Left hindlimb (tissue), 1 donor: ENCODE measurements around the gene ADAMTSL1.

Experiments
- DNase-seq: peaks from one replicate; pipeline ENCODE4 v3.0.0-alpha.2; 2018

ADAMTSL1 gene

DNA sequence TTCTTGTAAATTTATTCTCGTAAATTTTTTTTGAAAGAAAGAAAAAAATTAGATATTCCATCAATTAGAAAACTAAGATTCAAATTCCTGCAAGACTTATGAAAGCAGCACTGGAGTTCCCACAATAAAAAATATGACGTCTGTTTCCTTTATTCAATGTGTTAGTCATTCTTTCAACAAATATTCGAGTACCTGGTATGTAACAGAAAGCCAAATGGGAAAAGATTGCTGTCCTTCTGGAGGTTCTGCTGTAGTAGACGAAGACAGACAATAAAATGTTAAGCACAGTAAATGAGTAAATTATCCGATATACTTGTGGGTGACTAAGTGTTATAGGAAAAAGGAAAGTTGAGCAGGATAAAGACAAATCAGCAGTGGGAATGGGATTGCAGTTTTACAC is 92.2 kb downstream of the ADAMTSL1 start:
- DNase-seq = no peak

DNA sequence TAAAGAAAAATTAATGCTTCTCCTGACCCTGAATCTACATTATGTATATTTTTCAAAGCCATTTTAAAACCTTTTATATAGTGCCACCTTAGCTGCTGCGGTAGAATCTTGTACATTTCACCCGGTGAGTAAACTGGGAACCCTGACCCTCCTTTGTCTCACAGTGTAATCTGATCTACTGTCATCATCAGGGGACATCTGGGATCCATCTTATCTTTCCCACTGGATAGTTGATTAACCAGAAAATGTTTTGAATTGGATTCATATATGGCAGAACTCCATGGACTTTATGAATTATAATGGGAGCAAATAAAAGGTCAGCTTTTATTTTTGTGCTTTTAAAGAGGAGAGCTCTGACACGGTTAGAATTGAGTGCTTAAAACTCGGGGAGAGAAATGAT is 95.0 kb downstream of the ADAMTSL1 start:
- DNase-seq = no peak

DNA sequence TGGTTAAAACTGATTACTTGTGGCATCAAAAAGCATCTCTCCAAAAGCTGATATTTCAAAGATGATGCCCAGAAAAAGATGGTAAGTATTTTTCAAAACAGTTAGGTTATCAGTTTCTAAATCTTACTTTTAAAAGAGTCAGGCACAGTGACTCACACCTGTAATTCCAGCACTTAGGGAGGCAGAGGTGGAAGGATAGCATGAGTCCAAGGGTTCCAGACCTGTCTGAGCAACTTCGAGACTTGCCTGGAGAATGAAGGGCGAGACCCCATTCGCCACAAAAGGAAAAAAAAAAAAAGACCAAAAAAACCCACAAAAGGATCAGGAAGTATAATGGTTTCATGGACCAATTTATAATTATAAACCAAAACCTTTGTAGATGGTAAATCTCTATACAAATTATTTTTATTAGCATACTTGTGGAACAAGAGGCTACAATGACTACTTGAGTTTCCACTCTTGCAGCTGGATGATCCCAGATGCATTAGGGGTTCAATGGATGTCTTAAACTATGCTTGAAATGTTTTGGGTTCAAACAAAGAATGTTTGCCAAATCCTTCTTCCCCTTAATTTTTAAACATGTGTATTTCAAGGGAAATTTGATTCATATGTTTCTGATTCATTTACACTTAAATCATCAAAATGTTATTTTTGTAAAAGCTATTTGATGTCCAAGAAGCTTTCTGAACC is 96.1 kb downstream of the ADAMTSL1 start:
- no peak for DNase-seq

DNA sequence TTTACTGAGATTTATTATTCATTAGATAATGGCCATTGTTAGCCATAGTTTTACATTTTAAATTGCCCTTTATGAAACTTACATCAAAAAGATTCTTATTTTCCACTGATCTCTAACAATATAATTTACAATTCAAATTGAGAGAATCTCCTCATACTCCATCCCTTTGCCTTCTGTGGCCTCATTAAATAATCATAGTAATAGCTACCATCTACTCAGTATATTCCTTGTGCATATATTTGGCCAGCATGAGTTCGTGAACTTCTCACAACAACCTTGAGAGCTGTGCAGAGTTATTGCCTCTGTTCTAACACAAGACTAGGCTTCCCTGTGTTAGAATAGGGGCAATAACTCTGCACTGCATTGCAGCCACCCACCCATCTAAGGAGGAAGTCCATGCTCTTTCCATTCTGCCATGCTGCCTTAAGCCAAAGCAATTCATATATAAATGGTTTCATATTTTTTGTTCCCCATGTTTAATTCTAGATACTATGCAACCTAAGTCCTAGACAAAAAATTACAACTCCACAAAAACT is 99.1 kb downstream of the ADAMTSL1 start:
- DNase-seq = no peak

DNA sequence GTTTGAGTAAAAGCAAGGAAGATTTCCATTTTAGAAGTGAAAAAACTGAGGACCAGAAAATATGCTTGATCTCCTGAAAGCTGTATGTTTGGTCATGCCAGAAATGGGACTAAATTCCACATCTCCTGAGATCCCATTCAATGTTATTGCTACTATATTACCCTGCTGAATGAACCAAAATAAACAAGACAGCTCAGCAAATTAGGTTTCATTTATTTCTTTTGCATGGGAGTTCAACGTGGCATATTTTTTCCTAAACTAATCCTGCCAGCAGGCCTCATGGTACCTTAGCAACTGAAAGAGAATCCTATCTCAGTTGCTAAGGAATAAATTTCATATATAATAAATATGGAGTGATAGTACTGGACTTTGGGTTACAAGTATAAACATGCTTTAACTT is 101.7 kb downstream of the ADAMTSL1 start:
- DNase-seq = no peak

DNA sequence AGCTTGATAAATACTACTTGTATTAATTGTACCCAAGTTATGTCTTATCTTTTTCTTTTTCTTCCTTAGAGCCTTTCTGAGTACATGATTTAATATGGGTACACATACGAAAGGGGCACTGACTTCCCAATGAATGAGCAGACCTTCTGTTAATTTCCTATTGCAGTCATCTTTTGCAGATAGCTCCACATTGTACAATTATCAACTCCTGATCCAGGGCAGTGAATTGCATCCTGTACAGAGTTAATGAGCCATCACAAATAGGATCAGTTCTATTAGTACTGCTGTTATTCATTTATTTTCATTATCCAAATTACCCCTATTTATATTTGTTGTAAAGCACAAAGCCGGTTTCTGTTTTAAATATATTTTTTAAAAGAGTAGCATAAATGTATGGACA is 105.6 kb downstream of the ADAMTSL1 start:
- DNase-seq = no peak

DNA sequence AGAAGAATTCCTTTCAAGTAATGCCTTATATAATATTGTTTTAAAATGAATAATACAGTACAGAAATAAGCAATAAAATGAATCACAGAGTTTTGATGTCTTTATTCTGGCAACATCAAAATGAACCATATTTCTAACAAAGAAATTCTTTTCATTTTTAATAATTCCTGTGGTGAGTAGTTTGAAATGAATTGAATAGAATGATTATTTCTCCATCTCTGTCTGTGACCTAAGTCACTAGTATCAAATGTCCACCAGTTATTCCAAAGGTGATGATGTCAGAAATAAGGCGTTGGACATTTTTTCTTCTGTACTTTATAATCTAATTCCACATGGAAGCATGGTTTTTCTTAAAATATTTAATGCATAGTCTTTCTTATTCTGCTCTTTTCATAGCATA is 106.2 kb downstream of the ADAMTSL1 start:
- no peak for DNase-seq

DNA sequence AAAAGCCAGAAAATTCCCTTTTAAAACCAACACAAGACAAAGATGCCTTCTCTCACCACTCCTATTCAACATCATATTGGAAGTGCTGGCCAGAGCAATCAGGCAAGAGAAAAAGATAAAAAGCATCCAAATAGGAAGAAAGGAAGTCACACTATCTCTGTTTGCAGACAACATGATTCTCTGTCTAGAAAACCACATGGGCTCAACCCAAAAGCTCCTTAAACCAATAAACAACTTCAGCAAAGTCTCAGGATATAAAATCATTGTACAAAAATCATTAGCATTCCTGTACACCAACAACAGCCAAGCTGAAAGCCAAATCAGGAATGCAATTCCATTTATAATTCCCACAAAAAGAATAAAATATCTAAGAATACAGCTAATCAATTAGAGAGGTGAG is 112.0 kb downstream of the ADAMTSL1 start:
- DNase-seq = no peak

DNA sequence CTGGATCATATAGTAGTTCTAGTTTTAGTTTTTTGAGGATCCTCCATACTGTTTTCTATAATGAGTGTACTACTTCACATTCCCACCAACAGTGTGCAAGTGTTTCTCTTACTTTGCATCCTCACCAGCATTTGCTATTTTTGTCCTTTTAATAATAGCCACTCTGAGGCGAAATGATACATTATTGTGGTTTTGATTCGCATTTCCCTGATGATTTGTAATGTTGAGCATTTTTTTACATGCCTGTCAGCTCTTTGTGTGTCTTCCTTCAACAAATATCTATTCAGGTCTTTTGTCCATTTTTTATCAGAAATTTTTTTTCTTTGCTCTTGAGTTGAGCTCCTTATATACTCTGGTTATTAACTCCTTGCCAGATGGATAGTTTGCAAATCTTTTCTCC is 114.0 kb downstream of the ADAMTSL1 start:
- no peak for DNase-seq

DNA sequence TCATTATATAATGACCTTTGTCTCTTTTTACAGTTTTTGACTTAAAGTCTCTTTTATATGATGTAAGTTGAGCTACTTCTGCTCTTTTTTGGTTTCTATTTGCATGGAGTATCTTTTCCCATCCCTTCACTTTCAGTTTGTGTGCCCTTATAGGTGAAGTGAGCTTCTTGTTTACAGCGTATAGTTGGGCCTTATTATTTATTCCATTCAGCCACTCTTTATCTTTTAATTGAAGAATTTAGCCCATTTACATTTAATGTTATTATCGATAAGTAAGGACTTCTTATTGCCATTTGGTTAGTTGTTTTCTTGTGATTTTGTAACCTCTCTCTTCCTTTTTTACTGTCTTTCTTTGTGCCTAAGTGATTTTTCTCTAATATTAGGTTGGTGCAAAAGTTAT is 117.3 kb downstream of the ADAMTSL1 start:
- no peak for DNase-seq

DNA sequence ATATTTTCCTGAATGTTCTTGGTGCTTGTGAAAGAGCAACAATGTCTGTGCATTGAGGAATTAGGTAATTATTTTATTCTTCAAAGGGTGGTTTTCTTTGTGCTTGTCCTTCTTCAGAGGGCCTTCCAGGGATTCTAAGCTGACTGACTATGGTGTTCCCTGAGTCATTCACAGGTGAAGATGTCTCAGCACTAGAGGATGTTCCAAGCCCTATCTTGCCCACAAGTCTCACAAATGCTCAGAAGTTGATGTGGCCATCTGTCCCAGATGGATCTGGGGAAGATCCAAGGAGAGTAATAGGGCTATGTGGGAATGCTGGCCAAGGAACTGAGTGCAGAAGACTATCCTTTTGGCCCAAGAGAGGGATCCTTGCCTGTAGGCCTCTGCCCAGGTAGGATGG is 120.9 kb downstream of the ADAMTSL1 start:
- DNase-seq = no peak

DNA sequence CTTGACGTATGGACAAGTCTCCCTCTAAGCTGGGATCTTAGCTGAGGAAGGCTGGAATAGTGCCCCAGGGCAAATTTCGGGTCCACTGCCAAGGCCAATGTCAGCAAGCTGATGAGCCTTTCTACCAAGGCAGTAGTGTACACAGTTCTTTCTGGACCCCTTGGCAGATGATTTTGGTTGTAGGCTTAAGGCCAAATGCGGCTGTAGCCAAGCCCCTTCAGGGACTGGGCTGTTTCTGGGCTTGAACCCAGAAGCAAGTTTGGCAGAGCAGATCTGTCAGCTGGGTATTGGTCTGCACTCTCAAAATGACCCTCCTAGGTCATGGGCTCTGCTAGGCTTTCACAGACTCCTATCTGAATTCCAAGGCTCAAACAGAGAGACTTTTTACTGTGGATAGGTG is 121.6 kb downstream of the ADAMTSL1 start:
- DNase-seq = no peak

DNA sequence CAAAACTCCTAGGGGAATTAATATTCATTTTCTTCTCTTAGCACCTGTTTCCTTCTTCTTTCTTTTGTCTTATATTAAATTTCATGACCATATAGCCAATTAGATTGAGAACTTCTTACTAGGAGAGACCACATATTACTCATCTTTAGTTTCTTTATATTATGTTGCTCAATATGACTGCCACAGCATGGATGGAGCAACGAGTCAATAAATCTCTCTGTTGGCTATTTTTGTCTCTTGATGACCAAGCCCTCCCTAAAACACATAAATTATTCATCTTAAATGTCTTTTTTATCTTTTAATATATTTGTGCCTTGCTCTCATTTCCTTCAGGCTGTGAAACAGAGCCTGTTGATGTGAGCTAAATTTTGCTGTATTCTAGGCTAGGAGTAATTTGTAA is 123.0 kb downstream of the ADAMTSL1 start:
- no peak for DNase-seq

DNA sequence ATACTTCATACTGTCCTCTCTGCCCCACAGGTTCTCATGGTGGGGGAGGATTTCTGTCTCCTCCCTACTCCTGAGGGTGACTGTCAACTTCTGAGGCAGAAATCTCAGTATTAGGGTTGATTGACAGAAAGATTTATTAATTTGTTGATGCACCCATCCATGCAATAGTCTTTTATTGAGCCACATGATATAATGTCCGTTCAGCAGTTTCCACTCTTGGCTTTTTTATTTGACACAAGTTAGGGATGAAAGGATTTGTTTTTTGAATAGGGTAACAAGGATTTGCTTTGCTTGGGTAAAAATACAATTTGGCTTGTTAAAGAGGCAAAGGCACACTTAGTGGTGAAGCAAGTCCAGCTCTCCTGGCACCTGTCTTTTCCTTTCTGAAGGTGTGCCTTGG is 125.0 kb downstream of the ADAMTSL1 start:
- no peak for DNase-seq

DNA sequence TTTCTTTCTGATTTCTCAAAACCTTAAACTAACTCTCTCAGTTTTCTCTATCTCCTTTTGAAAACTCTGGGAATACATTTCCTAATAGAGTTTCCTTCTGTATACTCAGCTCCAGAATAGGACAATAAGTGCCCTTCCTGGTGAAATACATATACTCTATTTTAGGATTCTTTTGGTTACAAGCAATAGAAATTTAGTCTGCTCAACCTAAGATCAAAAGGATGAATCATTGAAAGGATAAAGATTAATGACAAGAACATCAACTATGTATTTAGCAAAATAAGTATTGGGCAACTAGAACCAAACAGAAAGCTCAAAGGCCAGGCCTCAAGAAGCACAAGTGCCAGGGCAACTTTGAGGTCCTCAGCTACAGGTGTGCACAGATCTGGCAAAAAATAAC is 127.1 kb downstream of the ADAMTSL1 start:
- no peak for DNase-seq

DNA sequence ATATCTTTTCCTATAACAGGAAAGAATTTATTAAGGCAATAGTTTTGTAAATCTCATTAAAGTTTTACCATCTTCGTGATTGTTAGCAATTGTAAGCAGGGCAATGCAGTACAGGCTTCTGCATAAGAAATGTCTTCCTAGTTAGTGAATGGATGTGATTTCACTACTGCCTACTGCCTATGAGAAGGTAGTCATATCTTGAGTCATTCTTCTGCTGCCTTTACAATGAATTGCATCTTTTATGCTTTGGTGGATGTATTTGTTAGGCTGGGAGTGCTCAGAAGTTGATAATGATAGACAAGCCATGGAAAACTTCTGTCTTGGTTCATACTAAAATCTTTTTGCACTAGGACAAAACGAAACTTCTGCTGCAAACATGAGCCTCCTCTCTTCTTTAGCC is 128.0 kb downstream of the ADAMTSL1 start:
- no peak for DNase-seq

DNA sequence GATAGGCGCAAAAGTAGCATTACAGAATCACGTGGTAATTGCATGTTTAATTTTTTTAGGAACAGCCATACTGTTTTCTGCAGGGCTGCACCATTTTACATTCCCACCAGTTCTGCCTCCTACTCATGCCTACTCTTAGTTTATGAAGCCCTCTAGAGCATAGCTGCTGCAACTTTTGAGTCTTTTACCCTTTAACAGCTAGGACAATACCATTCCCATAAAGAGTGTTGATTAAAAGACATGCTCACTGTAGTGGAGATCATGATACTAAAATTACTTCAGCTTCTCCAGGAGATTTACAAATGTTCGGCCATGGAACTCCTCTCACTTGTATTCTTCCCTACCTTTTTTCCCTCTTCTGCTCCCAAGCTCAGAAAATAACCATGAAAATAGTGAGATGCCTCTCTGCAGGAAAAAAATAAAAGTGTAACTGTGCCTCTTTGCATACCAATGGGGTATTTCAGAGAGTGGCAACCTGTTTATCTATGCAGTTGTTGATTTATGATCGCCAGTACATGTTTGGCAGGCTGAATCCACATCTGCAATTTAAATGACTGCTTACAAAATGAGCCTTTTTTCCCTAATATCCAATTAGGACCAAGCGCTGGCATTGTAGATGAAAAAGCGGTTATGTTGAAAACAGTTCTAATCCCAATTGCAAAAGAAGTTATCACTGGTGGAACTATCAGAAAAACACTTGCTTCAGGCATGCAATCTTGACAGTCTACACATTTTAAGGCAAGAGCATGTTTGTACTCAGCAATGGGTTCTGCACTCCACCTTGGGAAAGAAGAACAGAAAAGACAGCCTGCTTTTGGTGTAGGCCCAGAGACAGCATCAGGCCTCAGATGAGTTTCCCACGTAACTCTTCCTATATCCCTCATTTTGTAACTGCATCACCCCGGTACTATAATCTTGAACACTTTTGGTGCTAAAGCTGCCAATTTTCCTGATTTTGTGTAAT is 131.1 kb downstream of the ADAMTSL1 start:
- DNase-seq = no peak

DNA sequence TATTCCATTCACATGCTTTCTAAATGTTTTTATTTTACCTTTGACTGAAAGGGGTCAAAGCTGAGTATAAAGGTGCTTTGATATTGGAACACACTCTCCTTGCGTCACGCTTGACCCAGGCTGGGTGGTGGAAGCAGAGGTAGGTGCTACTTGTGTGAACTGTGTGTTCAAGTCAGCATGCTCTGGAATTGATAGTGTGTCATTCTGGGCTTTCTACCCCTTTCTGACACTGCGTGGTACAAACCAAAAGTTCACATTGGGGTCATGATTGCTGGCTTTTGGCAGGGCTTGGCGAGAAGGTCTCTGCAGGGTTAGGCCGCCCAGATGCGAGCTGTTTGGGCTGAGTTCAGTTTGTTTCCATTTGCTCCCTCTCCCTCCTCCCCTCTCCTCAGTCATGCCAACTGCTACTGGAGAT is 131.8 kb downstream of the ADAMTSL1 start:
- DNase-seq = peak; percentile 66

DNA sequence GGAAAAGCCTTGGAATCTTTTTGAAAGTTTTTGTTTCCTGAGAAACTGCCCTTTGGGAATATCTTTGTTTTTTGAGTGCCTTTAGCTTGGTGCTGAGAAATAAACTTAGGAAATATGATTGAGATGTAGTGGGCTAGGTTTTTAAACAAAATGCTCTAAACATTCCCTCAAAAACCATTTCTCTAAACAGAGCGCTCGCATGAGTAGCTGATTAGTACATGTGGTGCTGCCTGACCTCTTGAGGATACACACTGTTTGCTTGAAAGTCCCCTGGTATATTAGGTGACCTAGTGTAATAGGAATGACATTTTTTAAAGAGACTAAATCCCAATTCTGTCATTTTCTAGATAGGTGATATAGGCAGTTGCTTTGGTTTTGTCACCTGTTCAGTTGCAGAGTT is 132.3 kb downstream of the ADAMTSL1 start:
- no peak for DNase-seq

DNA sequence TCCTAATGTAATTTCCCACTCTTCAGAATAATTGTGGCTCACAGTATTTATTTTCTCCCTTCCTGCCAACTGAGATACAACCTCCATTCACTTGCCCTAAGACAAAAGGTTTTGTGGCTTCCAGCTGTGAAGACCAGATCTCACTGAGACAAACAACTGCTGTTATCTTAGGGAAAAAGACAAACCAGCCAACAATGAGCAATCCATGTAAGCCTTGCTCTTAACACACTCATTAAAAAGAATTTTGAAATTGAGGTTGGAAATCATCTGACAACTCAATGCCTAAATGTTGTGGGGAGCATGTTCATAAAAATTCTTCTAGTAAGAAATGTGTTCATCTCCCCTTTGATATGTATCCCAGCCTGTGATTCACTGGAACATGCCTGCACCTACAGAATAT is 132.9 kb downstream of the ADAMTSL1 start:
- no peak for DNase-seq

DNA sequence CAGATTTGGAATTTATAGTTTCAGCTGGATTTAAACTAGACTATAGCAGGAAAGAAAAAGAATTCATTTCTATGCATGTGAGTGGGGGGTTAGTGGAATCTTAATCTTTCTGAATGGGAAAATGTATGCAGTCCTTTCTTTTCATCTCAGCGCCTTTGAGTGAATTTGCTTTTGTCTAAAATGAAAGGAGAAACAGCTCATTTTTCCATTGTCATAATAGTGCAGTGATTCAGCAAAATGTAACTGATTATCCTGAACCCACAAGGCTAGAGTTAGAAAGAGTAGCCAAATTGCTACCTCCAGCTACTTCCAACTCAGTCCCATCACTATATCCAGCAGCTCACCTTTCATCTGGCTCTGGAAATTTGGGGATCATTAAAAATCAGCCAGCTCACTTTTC is 134.4 kb downstream of the ADAMTSL1 start:
- DNase-seq = no peak

DNA sequence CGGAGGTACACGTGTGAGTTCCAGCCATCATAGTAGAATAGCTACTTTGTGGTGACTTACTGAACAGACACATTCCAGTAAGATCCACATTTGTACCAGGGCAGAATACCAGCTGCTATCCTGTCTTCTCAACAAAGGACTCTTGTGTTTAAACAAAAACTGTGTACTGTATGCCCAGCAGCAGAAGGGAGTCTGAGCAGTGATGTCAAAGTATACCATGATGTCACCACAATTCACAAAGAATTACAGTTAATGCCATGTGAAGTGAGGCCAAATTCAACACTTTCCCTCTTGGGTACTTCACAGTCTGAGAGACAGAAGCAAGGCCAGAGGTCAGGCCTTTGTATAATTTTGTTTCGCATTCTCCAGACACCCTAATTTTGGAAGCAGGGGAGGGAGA is 137.0 kb downstream of the ADAMTSL1 start:
- DNase-seq = no peak

DNA sequence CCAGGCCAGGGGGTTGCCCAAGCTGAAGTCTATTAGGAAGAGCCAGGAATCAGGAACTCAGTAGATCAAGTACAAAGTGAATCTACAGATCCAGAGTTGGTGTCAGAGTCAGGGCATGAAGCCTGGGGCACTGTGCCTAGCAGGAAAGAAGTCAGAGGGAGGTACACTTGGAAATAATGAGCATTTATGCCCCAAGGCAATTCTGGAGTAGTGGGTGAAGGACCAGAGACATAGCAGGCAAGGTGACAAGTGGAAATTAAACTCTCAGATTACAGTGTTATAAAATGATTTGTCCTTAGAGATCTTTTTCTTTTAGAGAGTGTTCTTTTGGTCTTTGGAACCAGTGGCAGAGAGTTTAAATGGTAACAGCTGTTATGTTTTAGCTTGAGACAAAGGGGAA is 138.0 kb downstream of the ADAMTSL1 start:
- peak; percentile 47 for DNase-seq

DNA sequence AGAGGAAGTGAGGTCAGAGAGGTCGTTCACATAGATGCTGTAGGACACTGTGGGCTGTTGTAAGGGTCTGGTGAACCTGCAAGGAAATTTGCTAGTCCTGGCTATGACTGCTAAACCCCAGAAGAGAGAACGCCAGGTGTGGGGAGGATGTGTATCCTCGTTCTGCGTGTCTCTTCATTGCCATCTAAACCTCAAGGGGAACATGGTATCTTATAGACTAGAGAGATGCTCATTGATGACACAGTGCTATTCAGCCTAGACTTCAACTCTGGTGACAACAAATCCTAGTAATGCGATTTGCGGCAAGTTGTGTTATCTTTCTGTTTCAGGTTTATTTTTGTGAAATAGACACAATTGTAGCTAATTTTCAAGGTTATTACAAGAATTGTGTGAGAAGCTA is 140.2 kb downstream of the ADAMTSL1 start:
- no peak for DNase-seq
